Left lung (tissue), 10 donors: Measurements from ENCODE around the gene GSTO1. TPM values are rescaled to one million over a fixed set of nuclear protein-coding genes. Genes with fewer than 3 reads are reported as not detected.

Source experiments
- ATAC-seq: fragments of 200-7000 bp; cut with Tn5 transposase; one replicate; pipeline ENCODE4 v1.9.1; 2020; ENCODE audit warnings: moderate library complexity
- DNase-seq, 4 donors: peaks; one replicate each; pipeline ENCODE4 v3.0.0-alpha.2; 2013 to 2020
- H3K27ac ChIP-seq, 2 donors: fragments of 200-600 bp; sonication (generic) in 1 of 2; one replicate each; pipeline versions ENCODE4 v1.5.0 to v1.8.0; 2020 to 2021
- H3K27me3 ChIP-seq, 2 donors: fragments of 200-600 bp; sonication (generic) in 1 of 2; one replicate each; pipeline versions ENCODE4 v1.5.0 to v1.8.0; 2020 to 2021
- H3K36me3 ChIP-seq, 2 donors: fragments of 200-600 bp; sonication (generic) in 1 of 2; one replicate each; pipeline versions ENCODE4 v1.5.0 to v1.8.0; 2020 to 2021
- H3K4me1 ChIP-seq, 2 donors: fragments of 200-600 bp; one replicate each; pipeline ENCODE4 v1.8.0; 2021
- H3K4me3 ChIP-seq, 2 donors: fragments of 200-600 bp; sonication (generic) in 1 of 2; one replicate each; pipeline versions ENCODE4 v1.5.0 to v1.8.0; 2020 to 2021; ENCODE audit warnings: mild to moderate bottlenecking in 1 of 2
- H3K9me3 ChIP-seq, 2 donors: fragments of 200-600 bp; sonication (generic) in 1 of 2; one replicate each; pipeline versions ENCODE4 v1.5.0 to v1.8.0; 2020 to 2021
- intact Hi-C, 2 donors: fragments of 100-400 bp; cut with DNase I; formaldehyde crosslinking; loops; one replicate each; pipeline versions ENCODE4 v1.11.2 to v1.14.2; 2022
- polyA plus RNA-seq, 6 donors: library from polyadenylated mRNA; unstranded; fragments of 120-200 nt; gene quantifications; one replicate each; pipeline ENCODE4 v1.2.1, GENCODE V29; 2013; ENCODE audit not compliant: insufficient read length in 6 of 6
- total RNA-seq, 2 donors: library from RNA; stranded (reverse); fragmentation: NEBNext Ultra II Directional; extraction: Animal tissue kit (Norgen Biotek cat#: 25700); gene quantifications; one replicate each; pipeline ENCODE4 v1.2.1, GENCODE V29; 2021
- TF ChIP-seq, protein P1 (sequence below), 2 donors: fragments of 200-600 bp; sonication (generic) in 1 of 2; IDR thresholded peaks; one replicate each; pipeline versions ENCODE4 v1.5.0 to v1.8.0; 2021; ENCODE audit warnings: antibody characterized with exemption in 2 of 2
- donor health status: DM: no; HTN: yes; CAD: no.
- donor health status: DM: no; HTN: no; CAD: no.

Gene GSTO1
- total and polyA plus RNA-seq, 8 donors: 83.1 to 157 (median 90.2) TPM

- intact Hi-C loops: no loop called here
- H3K27ac ChIP-seq: no peak overlapping the region
- no peak overlapping the region for H3K4me3 ChIP-seq
- DNase-seq: peak; percentile 85 to 98 (median 92)
- TF ChIP-seq, protein P1, sequence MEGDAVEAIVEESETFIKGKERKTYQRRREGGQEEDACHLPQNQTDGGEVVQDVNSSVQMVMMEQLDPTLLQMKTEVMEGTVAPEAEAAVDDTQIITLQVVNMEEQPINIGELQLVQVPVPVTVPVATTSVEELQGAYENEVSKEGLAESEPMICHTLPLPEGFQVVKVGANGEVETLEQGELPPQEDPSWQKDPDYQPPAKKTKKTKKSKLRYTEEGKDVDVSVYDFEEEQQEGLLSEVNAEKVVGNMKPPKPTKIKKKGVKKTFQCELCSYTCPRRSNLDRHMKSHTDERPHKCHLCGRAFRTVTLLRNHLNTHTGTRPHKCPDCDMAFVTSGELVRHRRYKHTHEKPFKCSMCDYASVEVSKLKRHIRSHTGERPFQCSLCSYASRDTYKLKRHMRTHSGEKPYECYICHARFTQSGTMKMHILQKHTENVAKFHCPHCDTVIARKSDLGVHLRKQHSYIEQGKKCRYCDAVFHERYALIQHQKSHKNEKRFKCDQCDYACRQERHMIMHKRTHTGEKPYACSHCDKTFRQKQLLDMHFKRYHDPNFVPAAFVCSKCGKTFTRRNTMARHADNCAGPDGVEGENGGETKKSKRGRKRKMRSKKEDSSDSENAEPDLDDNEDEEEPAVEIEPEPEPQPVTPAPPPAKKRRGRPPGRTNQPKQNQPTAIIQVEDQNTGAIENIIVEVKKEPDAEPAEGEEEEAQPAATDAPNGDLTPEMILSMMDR (IDR thresholded peaks at IDR 0.05): peak; percentile 100
- peak; percentile 100 for ATAC-seq
- H3K4me1 ChIP-seq: peaks cover 0 to 20% of the 10 kb centered on the region in 2 donors
- no peaks in the 10 kb centered on the region for H3K9me3 ChIP-seq
- no peaks in the 10 kb centered on the region for H3K27me3 ChIP-seq
- H3K36me3 ChIP-seq: no peaks in the 10 kb centered on the region
These were observed 36.8 kb downstream of the GSTO1 start for GRCh38 chr10:104291439-104291951.

GRCh38 chr10:104293011-104293410 is 38.3 kb downstream of the GSTO1 start:
- Histone ChIP-seq H3K4me3 (no peak overlapping the region), H3K9me3 (no peaks in the 10 kb centered on the region), H3K27ac (no peak overlapping the region), H3K4me1 (peaks cover 0 to 20% of the 10 kb centered on the region in 2 donors), H3K27me3 (no peaks in the 10 kb centered on the region), H3K36me3 (no peaks in the 10 kb centered on the region)
- intact Hi-C loops: no loop called here
- no peak for ATAC-seq
- DNase-seq: no peak
- TF ChIP-seq, protein P1 (IDR thresholded peaks at IDR 0.05): no peak

GRCh38 chr10:104293781-104294321 is 39.2 kb downstream of the GSTO1 start:
- ATAC-seq: no peak
- no peak overlapping the region for H3K4me3 ChIP-seq
- intact Hi-C loops: no loop called here
- no peaks in the 10 kb centered on the region for H3K9me3 ChIP-seq
- H3K36me3 ChIP-seq: no peaks in the 10 kb centered on the region
- no peak overlapping the region for H3K27ac ChIP-seq
- peaks cover 0 to 20% of the 10 kb centered on the region in 2 donors for H3K4me1 ChIP-seq
- TF ChIP-seq, protein P1 (IDR thresholded peaks at IDR 0.05): no peak
- H3K27me3 ChIP-seq: no peaks in the 10 kb centered on the region
- no peak for DNase-seq

DNA sequence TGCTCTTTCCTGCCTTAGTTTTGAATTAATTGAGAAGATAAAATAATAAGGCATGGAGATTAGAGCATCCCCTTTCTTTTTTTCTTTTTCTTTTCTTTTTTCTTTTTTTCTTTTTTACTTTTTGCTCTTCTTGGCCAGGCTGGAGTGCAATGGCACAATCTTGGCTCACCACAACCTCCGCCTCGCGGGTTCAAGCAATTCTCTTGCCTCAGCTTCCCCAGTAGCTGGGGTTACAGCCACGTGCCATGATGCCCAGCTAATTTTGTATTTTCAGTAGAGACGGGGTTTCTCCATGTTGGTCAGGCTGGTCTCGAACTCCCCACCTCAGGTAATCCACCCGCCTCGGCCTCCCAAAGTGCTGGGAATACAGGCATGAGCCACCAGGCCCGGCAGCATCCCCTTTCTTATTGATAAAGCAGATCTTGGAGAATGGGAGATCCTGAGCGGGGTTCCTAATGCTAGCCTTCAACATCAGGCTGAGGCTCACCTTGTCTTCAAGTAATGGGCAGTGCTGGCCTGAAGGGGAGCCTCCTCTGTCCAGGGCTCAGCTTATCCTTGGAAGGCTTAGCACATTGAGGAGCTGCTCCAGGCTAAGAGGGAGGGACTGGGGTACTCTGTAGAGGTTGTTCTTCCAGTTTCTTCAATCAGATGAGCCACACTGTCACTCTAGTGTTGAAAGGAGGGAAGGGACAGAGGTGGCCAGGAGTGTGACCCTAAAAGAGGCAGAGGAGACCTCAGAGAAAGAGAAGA is 42.2 kb downstream of the GSTO1 start:
- ATAC-seq (no peak), DNase-seq (no peak)
- intact Hi-C loops: loop anchor here in 1 of 2 donors (5.0 kb wide), 1 partner anchor 55 kb away; the partner anchor contains the start of gene CFAP58
- Histone ChIP-seq H3K27ac (no peak overlapping the region), H3K36me3 (no peaks in the 10 kb centered on the region), H3K9me3 (no peaks in the 10 kb centered on the region), H3K4me1 (peaks cover 6 to 22% of the 10 kb centered on the region in 2 donors), H3K4me3 (no peak overlapping the region), H3K27me3 (no peaks in the 10 kb centered on the region)
- TF ChIP-seq, protein P1 (IDR thresholded peaks at IDR 0.05): no peak
